Activated T-cell treated with anti-CD3 and anti-CD28 coated beads, Interleukin-2, amount 50 U/mL, for 4 hours (primary cell): Measurements from ENCODE around the gene CHST4. TPM values are rescaled to one million over a fixed set of nuclear protein-coding genes. Genes with fewer than 3 reads are reported as not detected.
"Not testable (repeated sequence)": the region's sequence is repeated elsewhere in the genome, so short reads cannot be mapped to it uniquely, and the experiment has no call there.

Experiments used
- ATAC-seq, 2 donors: fragments of 200-7000 bp; cut with Tn5 transposase; one replicate each; pipeline ENCODE4 v1.10.0; 2021
- DNase-seq: peaks from one replicate; pipeline ENCODE4 v3.0.0-alpha.2; 2020
- H3K27me3 Mint-ChIP-seq: one replicate; pipeline ENCODE4 v1.8.0; 2021; ENCODE audit warnings: low read depth, mixed read lengths
- H3K36me3 Mint-ChIP-seq: one replicate; pipeline ENCODE4 v1.8.0; 2022; ENCODE audit warnings: mixed read lengths; ENCODE audit not compliant: insufficient read depth
- H3K4me1 Mint-ChIP-seq: one replicate; pipeline ENCODE4 v1.8.0; 2021; ENCODE audit warnings: low read depth, mixed read lengths
- H3K4me3 Mint-ChIP-seq: one replicate; pipeline ENCODE4 v1.8.0; 2021; ENCODE audit warnings: mild to moderate bottlenecking, moderate library complexity, mixed read lengths
- H3K9me3 Mint-ChIP-seq: one replicate; pipeline ENCODE4 v1.8.0; 2021; ENCODE audit warnings: mixed read lengths
- total RNA-seq, 3 donors: library from RNA; stranded (reverse); gene quantifications; one replicate each; pipeline ENCODE4 v1.2.1, GENCODE V29; 2021

CHST4 gene
- total RNA-seq, 3 donors from 2014 or later: 0.16 TPM; not detected in 2

DNA sequence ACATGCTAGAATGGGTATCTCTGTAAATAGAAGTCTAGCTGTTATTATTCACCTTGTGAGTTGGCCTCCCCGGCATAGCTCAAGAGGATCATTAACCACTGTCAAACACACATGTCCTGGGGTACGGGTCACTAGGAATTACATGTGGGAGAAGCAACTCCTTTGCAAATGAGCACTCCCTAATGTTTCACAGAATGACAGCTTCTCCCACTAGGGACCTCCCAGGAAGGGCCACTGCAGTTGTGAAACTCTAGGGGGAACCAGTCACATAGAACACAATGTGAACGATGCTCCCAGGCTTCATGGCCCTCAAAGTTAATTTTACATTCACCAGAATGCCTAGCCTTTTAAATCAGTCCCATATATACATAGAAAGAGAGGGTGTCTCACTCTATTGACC, 24.7 kb upstream of the CHST4 start:
- Mint-ChIP-seq H3K36me3 (no peaks in the 10 kb centered on the region), H3K27me3 (peaks cover 9% of the 10 kb centered on the region), H3K4me3 (no peak overlapping the region), H3K4me1 (no peaks in the 10 kb centered on the region), H3K9me3 (no peaks in the 10 kb centered on the region)
- no peak for ATAC-seq
- DNase-seq: no peak

DNA sequence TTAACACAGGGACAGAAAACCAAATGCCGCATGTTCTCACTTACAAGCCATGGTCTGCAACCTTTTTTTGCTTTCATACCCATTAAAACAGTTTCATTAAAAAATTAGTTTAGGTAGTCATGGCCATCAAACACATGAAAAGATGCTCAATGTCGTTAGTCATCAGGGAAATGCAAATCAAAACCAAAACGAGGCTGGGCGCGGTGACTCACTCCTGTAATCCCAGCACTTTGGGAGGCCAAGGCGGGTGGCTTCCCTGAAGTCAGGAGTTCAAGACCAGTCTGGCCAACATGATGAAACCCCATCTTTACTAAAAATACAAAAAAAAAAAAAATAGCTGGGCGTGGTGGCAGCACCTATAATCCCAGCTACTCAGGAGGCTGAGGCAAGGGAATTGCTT, 22.2 kb upstream of the CHST4 start:
- not testable (repeated sequence) for ATAC-seq, H3K4me1 Mint-ChIP-seq, DNase-seq, H3K9me3 Mint-ChIP-seq, H3K36me3 Mint-ChIP-seq, H3K4me3 Mint-ChIP-seq, H3K27me3 Mint-ChIP-seq

DNA sequence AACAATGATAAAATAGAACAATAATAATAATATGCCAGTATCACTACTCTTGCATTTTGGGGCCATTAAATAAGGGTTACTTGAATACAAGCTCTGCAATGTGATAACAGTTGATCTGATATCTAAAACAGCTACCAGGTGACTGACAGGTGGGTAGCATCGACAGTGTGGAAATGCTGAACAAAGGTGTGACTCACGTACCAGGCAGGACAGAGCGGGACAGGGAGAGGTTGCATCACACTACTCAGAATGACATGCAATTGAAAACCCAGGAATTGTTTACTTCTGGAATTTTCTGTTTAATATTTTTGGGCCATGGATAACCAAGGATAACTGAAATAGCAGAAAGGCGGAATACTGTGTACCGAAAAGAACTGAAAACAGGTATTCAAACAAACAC, 21.3 kb upstream of the CHST4 start:
- H3K9me3 Mint-ChIP-seq: no peaks in the 10 kb centered on the region
- H3K27me3 Mint-ChIP-seq: peaks cover 11% of the 10 kb centered on the region
- no peak overlapping the region for H3K4me3 Mint-ChIP-seq
- DNase-seq (no peak), ATAC-seq (no peak)
- no peaks in the 10 kb centered on the region for H3K36me3 Mint-ChIP-seq
- H3K4me1 Mint-ChIP-seq: no peaks in the 10 kb centered on the region

DNA sequence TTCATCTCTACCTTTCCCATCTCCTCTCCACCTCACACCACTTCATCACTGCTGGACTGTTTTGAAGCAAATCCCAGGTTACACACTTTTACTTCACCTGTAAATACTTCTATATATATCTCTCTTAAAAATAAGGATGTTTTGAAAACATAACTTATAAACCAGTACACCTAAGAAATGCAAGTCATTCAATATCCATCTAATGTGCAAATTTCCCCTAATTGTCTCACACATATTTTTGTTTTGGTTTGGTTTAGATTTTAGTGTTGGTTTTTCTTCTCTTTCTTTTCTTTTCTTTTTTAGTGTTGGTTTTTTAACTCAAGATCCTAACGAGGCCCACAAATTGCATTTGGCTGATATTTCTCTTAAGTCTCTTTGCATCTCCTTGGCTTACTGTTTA, 19.2 kb upstream of the CHST4 start:
- H3K27me3 Mint-ChIP-seq: peaks cover 9% of the 10 kb centered on the region
- H3K36me3 Mint-ChIP-seq: no peaks in the 10 kb centered on the region
- no peaks in the 10 kb centered on the region for H3K9me3 Mint-ChIP-seq
- no peak for DNase-seq
- ATAC-seq: no peak
- H3K4me3 Mint-ChIP-seq: no peak overlapping the region
- H3K4me1 Mint-ChIP-seq: no peaks in the 10 kb centered on the region

DNA sequence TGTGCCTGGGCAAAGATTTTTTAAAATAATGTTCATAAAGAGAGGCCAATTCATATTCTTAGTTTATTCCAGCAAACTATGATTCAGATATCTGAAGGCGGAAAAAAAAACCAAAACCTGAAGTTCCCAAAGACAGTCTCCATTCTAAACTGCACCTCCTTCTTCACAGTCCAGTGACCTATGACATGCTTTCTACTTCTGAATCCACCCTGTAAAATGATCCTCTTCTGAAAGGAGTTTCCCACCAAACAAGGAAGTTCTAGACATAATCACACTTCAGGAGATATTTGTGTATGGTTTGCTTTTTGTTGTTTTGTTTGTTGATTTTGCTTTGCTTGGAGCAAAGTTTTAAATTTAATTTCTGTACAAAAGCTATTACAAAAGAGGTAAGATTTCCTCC, 12.9 kb upstream of the CHST4 start:
- no peaks in the 10 kb centered on the region for H3K4me1 Mint-ChIP-seq
- H3K36me3 Mint-ChIP-seq: no peaks in the 10 kb centered on the region
- H3K27me3 Mint-ChIP-seq: peaks cover 13% of the 10 kb centered on the region
- ATAC-seq (no peak), DNase-seq (no peak)
- H3K4me3 Mint-ChIP-seq: no peak overlapping the region
- no peaks in the 10 kb centered on the region for H3K9me3 Mint-ChIP-seq

DNA sequence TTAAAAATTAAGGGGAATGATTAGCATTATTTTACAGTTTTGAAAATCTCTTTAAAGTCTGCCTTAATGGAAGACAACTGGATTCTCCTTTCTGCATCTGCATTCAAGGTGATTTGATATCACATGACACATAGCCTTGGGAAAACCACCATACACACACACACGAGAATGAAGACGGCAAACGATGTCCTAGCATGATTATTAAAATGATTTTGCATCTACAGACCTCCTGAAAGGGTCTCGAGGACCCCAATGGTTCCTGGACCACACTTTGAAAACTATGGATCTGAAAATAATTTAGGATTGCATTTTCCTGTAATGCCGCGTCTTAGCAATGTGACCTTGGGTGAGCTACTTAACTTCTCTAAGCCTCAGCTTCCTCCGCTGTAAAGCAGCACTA, 11.8 kb upstream of the CHST4 start:
- ATAC-seq (no peak), DNase-seq (no peak)
- H3K36me3 Mint-ChIP-seq: no peaks in the 10 kb centered on the region
- H3K27me3 Mint-ChIP-seq: peaks cover 12% of the 10 kb centered on the region
- H3K4me1 Mint-ChIP-seq: no peaks in the 10 kb centered on the region
- H3K4me3 Mint-ChIP-seq: no peak overlapping the region
- no peaks in the 10 kb centered on the region for H3K9me3 Mint-ChIP-seq

DNA sequence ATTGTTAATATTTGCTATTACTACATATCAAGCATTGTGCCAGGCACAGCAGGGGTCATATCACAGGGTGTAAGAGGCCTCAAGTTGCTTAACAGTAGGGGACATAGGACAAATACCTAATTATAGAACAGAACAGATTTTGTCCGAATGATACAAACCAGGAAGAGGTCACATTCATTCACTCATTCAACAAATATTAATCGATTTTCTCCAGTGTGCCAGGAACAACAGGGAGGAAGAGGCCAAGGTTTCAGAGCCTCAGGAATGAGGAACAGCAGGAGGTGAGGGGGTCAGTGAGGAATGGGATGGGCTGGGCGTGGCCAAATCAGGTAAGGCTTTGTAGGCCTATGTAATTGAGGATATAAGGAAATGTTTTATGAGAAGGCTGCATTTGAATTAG, 11.2 kb upstream of the CHST4 start:
- Mint-ChIP-seq H3K9me3 (no peaks in the 10 kb centered on the region), H3K4me1 (no peaks in the 10 kb centered on the region), H3K27me3 (peaks cover 7% of the 10 kb centered on the region), H3K36me3 (no peaks in the 10 kb centered on the region), H3K4me3 (no peak overlapping the region)
- no peak for DNase-seq
- ATAC-seq: no peak

DNA sequence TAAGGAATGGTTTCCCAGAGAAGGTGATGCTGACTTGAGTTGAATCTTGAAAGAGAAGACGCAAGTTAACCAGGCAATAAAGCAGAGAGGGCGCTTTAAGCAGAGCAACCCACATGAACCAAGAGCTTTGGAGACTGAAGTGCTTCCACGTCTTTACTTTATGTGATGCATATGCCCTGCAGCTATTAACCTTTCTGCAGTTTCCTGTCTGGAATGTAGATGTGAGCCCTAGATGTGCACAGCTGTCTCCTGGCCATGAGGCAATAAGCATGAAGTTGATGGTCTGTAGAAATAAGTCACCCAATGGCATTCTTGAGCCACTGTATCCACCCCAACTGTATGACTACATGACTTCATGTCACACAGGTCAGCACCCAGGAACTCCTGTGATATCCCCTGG, 5.7 kb upstream of the CHST4 start:
- H3K4me3 Mint-ChIP-seq: no peak overlapping the region
- no peak for DNase-seq
- H3K27me3 Mint-ChIP-seq: peaks cover 7% of the 10 kb centered on the region
- H3K36me3 Mint-ChIP-seq: no peaks in the 10 kb centered on the region
- no peaks in the 10 kb centered on the region for H3K4me1 Mint-ChIP-seq
- H3K9me3 Mint-ChIP-seq: no peaks in the 10 kb centered on the region
- ATAC-seq: no peak

DNA sequence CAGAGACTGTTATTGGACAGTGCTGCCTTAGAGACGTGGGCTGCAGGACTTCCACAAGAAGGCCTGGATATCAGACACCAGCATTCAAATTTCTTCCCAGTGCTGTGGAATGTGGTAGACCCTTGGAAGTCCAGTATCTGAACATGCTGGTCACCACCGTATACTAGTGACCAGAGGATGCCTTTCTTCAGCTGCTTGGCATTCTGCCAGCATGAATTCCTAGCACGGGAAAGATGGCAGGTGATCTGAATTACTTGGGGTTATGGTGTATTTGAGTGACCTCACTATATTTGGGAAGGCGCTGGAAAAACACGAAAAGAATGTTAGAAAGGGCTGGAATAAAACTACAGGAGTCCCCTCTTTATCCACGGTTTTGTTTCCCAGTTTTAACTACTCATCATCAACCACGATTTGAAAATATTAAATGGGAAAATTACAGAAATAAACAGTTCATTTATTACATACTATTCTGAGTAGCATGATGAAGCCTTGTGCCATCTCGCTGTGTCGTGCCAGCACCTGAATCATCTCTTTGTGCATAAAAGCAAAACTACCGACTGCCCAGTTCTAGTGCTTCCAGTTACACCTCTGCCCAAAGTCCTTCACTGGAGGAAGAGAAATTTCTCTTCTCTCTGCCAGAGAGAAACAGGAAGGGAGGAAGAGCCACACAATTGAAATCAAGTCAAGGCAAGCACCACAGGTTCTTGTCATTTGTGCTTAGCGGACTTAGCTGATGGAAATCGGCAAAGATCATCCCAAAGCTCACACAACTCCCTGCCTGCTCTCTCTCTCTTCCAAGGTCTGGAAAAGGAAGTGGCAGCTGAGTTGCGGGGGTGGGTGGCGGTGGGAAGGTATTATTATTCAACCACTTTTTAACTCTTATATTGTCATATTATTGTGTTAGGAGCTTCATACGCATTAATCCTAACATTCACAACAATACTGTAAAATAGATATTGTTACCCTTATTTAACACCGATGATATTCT, 1.4 kb upstream of the CHST4 start:
- ATAC-seq (no peak), DNase-seq (no peak)
- Mint-ChIP-seq H3K9me3 (no peaks in the 10 kb centered on the region), H3K27me3 (peaks cover 25% of the 10 kb centered on the region), H3K4me3 (no peak overlapping the region), H3K4me1 (no peaks in the 10 kb centered on the region), H3K36me3 (no peaks in the 10 kb centered on the region)

DNA sequence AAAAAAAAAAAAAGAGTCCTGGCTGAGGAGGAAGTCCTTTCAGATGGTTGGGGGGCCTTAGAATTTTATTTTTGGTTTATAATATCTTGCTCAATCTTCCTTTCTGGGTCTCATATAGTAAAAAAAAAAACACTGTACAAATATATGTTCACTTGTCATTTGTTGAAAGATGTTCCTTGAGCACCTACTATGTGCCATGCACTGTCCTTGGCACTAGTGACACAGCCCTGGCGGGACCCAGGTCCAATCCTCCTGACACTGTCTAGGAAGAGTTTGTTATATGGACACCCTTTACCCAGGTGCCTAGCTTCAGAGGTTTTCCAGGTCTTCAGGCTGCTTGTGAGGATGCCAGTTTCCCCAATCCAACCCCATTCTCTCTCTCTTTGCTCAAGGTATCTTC, 2.0 kb downstream of the CHST4 start:
- H3K4me1 Mint-ChIP-seq: no peaks in the 10 kb centered on the region
- H3K9me3 Mint-ChIP-seq: no peaks in the 10 kb centered on the region
- DNase-seq (no peak), ATAC-seq (no peak)
- peaks cover 22% of the 10 kb centered on the region for H3K27me3 Mint-ChIP-seq
- no peaks in the 10 kb centered on the region for H3K36me3 Mint-ChIP-seq
- no peak overlapping the region for H3K4me3 Mint-ChIP-seq

DNA sequence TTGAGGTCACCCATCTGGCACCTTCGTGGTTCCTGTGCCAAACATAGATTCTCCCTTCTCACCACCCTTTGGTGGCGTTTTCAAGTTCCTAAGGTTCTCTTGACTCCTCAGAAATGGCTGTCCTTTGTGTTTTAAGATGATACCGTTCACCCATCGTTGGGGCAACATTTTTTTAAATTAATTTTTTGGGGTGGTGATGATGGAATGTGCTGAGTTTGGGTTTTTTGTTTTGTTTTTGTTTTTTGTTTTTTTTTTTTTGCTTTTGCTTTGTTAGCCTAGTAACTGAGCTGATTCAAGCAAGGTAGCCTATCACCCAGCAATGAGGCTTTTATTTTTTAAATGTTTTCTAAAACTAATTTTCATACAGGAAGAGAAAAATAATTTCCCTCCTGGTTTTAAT, 2.6 kb downstream of the CHST4 start:
- Mint-ChIP-seq H3K36me3 (no peaks in the 10 kb centered on the region), H3K4me3 (no peak overlapping the region), H3K9me3 (no peaks in the 10 kb centered on the region), H3K4me1 (no peaks in the 10 kb centered on the region), H3K27me3 (peaks cover 22% of the 10 kb centered on the region)
- DNase-seq: no peak
- no peak for ATAC-seq

DNA sequence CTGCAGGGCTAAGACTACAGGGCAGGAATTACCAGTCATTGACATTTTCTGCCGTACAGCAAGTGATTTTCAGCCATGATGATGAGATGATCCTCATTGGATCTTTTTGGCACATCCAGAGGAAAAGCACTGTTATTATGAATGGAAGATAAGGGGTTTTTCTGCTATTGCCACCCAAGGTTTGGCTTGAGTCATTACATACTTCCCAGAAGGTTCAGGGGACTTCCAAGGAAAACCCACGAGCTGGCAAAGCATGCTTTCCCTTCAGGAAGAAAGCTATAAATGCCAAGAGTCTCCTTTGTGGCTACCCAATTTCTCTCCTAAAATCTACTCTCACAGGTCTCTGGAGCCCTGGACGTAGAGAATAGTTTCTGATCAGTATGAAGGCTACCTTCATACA, 6.1 kb downstream of the CHST4 start:
- no peak for DNase-seq
- no peak for ATAC-seq
- H3K36me3 Mint-ChIP-seq: peaks cover 1% of the 10 kb centered on the region
- H3K4me3 Mint-ChIP-seq: no peak overlapping the region
- no peaks in the 10 kb centered on the region for H3K4me1 Mint-ChIP-seq
- no peaks in the 10 kb centered on the region for H3K9me3 Mint-ChIP-seq
- H3K27me3 Mint-ChIP-seq: peaks cover 17% of the 10 kb centered on the region

DNA sequence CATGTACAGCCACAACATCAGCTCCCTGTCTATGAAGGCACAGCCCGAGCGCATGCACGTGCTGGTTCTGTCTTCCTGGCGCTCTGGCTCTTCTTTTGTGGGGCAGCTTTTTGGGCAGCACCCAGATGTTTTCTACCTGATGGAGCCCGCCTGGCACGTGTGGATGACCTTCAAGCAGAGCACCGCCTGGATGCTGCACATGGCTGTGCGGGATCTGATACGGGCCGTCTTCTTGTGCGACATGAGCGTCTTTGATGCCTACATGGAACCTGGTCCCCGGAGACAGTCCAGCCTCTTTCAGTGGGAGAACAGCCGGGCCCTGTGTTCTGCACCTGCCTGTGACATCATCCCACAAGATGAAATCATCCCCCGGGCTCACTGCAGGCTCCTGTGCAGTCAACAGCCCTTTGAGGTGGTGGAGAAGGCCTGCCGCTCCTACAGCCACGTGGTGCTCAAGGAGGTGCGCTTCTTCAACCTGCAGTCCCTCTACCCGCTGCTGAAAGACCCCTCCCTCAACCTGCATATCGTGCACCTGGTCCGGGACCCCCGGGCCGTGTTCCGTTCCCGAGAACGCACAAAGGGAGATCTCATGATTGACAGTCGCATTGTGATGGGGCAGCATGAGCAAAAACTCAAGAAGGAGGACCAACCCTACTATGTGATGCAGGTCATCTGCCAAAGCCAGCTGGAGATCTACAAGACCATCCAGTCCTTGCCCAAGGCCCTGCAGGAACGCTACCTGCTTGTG, 10.7 kb downstream of the CHST4 start:
- DNase-seq (no peak), ATAC-seq (no peak)
- Mint-ChIP-seq H3K36me3 (peaks cover 1% of the 10 kb centered on the region), H3K4me1 (peaks cover 4% of the 10 kb centered on the region), H3K27me3 (peaks cover 2% of the 10 kb centered on the region), H3K9me3 (no peaks in the 10 kb centered on the region), H3K4me3 (no peak overlapping the region)

DNA sequence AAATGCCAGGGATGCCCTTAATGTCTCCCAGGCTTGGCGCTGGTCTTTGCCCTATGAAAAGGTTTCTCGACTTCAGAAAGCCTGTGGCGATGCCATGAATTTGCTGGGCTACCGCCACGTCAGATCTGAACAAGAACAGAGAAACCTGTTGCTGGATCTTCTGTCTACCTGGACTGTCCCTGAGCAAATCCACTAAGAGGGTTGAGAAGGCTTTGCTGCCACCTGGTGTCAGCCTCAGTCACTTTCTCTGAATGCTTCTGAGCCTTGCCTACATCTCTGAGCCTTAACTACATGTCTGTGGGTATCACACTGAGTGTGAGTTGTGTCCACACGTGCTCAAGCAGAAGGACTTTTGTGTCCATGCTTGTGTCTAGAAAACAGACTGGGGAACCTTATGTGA, 11.4 kb downstream of the CHST4 start:
- DNase-seq (peak; percentile 8), ATAC-seq (no peak)
- no peak overlapping the region for H3K4me3 Mint-ChIP-seq
- peaks cover 1% of the 10 kb centered on the region for H3K36me3 Mint-ChIP-seq
- no peaks in the 10 kb centered on the region for H3K9me3 Mint-ChIP-seq
- peaks cover 7% of the 10 kb centered on the region for H3K4me1 Mint-ChIP-seq
- H3K27me3 Mint-ChIP-seq: peaks cover 6% of the 10 kb centered on the region

DNA sequence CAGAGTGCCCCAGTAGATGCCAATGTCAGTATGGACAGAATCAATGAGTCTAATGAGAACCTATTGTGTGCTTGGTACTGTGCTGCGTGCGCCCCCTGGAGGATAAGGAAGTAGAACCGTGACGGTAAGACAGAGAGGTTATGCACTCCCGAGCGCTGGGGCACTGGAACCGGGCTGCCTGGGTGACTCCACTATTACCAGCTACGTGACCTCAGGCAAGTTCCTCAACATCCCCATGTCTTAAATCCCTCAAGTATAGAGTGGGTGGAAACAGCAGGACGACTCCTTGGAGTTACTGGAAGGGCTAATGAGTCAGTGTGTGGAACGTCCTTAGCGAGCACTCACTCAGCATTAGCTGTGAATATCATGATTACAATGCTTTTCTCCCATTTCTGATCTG, 16.2 kb downstream of the CHST4 start:
- ATAC-seq (peak; percentile 70 to 84), DNase-seq (peak; percentile 50)
- Mint-ChIP-seq H3K4me1 (peaks cover 7% of the 10 kb centered on the region), H3K36me3 (no peaks in the 10 kb centered on the region), H3K27me3 (peaks cover 4% of the 10 kb centered on the region), H3K9me3 (no peaks in the 10 kb centered on the region), H3K4me3 (no peak overlapping the region)
